ENCODE data around the gene U2SURP. TPM values are rescaled to one million over a fixed set of nuclear protein-coding genes. Genes with fewer than 3 reads are reported as not detected.

U2SURP gene
- total RNA-seq (107 TPM), polyA plus RNA-seq (79.7 TPM)
- long read RNA-seq, donor 1, partial matches to known transcripts: 0 of 2 reads
- long read RNA-seq, donor 1, other reads (novel, unspliced or antisense): 0 of 2 reads
- long read RNA-seq, donor 2, full-length matches to known transcripts: 30 of 50 reads
- long read RNA-seq, donor 2, partial matches to known transcripts: 20 of 50 reads
- long read RNA-seq, donor 2, other reads (novel, unspliced or antisense): 0 of 50 reads
- long read RNA-seq, donor 3, transcript U2SURP-215 (6 exons, 588 nt): major isoform, 33 of 57 reads
- long read RNA-seq, donor 3, transcript U2SURP-201 (12 exons, 1,580 nt): minor isoform, 5 of 57 reads
- long read RNA-seq, donor 3, partial matches to known transcripts: 18 of 57 reads
- long read RNA-seq, donor 3, other reads (novel, unspliced or antisense): 0 of 57 reads
- long read RNA-seq, donor 4, partial matches to known transcripts: 11 of 17 reads
- long read RNA-seq, donor 4, other reads (novel, unspliced or antisense): 0 of 17 reads
- long read RNA-seq, donor 5, full-length matches to known transcripts: 36 of 111 reads
- long read RNA-seq, donor 5, partial matches to known transcripts: 75 of 111 reads
- long read RNA-seq, donor 5, other reads (novel, unspliced or antisense): 0 of 111 reads
- long read RNA-seq, donor 6, full-length matches to known transcripts: 13 of 13 reads
- long read RNA-seq, donor 6, partial matches to known transcripts: 0 of 13 reads
- long read RNA-seq, donor 6, other reads (novel, unspliced or antisense): 0 of 13 reads
- long read RNA-seq, donor 7, transcript U2SURP-215 (6 exons, 588 nt): major isoform, 13 of 42 reads
- long read RNA-seq, donor 7, partial matches to known transcripts: 27 of 42 reads
- long read RNA-seq, donor 7, other reads (novel, unspliced or antisense): 0 of 42 reads
- long read RNA-seq, donor 8, transcript U2SURP-215 (6 exons, 588 nt): major isoform, 5 of 5 reads
- long read RNA-seq, donor 8, partial matches to known transcripts: 0 of 5 reads
- long read RNA-seq, donor 8, other reads (novel, unspliced or antisense): 0 of 5 reads
- long read RNA-seq, donor 9, full-length matches to known transcripts: 12 of 18 reads
- long read RNA-seq, donor 9, partial matches to known transcripts: 6 of 18 reads
- long read RNA-seq, donor 9, other reads (novel, unspliced or antisense): 0 of 18 reads
- long read RNA-seq, donor 10, full-length matches to known transcripts: 26 of 31 reads
- long read RNA-seq, donor 10, partial matches to known transcripts: 5 of 31 reads
- long read RNA-seq, donor 10, other reads (novel, unspliced or antisense): 0 of 31 reads

DNA sequence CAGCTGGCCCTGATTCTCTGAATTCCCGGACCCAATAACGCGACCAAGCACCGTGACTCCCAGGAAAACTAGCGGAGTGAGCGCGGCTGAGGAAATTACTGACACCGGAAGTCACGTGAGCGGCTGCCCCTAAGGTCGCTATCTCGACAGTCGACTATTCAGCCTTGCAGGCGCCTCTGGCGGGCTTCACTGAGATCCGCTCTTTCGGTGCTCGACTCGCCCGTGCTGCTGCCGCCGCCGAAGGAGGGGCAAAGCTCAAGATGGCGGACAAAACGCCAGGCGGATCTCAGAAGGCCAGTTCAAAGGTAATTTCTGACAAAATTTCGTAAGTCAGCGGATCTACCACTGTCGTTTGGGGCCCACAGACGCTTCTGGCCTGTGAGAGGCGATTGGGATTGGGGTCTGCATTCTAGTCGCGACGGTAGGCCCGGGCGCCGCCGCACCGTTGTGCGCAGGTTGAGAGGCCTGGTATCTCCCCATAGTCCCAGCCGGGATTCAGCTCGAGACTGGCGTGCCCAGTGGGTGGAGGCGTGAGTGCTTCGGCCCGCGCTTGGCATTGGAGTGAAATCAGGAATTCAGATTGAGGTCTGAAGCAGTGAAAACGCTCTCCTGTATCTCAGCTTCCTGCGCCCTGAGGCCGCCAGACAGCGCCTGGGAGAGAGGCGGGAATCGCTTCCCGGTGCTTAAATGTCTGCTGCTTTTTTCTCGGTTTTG, at the start of gene U2SURP:
Gene U2SURP, plus strand, starts transcription at position 202 of the 714 bp plus-strand sequence. Its CDS starts 59 bp downstream, at position 261.
- Histone ChIP-seq H3K4me3 (ENCODE audit: low read length in 2 of 2) (peak within 1 kb of the TSS; percentile 82 to 98), H3K9me3 (ENCODE audit: control insufficient read depth in 2 of 2, insufficient read depth in 1 of 2, low read length in 1 of 2) (no peaks in the 10 kb centered on the region), H3K4me1 (ENCODE audit: control insufficient read depth in 2 of 2, insufficient read depth in 2 of 2, low read length in 2 of 2) (peaks cover 8 to 11% of the 10 kb centered on the region in 2 donors), H3K27ac (ENCODE audit: low read depth in 1 of 2, low read length in 1 of 2) (peak within 1 kb of the TSS; percentile 92), H3K36me3 (ENCODE audit: control insufficient read depth in 2 of 2, insufficient read depth in 2 of 2, low read length in 1 of 2) (no peaks in the 10 kb centered on the region), H3K27me3 (ENCODE audit: control insufficient read depth in 2 of 2, insufficient read depth in 1 of 2, low read length in 1 of 2) (no peaks in the 10 kb centered on the region)
- WGBS: under 1% methylated on average over 55 of the region's 55 CpGs
- peak; percentile 89 to 98 (median 94) for DNase-seq (ENCODE audit: low read depth in 6 of 9, low spot score in 9 of 9)

DNA sequence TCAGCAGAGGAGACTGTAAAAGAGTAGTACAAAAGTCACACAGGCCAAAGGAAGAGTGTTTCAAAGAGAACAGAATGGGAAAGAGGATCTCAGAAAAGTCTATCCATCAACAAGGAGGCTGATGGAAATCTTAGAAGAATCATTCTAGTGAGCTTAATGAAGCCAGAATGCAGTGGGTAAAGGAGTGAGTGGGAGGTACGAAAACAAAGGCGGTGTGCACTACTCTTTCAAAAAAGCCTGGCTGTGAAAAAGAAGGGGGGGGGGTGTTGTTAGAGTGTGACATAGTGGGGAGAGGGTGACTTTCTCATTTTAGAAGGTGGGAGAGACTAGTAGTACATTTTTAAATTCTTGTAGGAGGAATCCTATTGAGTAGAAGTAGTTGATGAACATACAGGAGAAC, 49.6 kb upstream of the U2SURP start:
- WGBS: 95% methylated on average over 2 of the region's 2 CpGs
- H3K36me3 ChIP-seq (ENCODE audit: control insufficient read depth in 2 of 2, insufficient read depth in 2 of 2, low read length in 1 of 2): no peaks in the 10 kb centered on the region
- H3K9me3 ChIP-seq (ENCODE audit: control insufficient read depth in 2 of 2, insufficient read depth in 1 of 2, low read length in 1 of 2): no peaks in the 10 kb centered on the region
- no peak for DNase-seq (ENCODE audit: low read depth in 6 of 9, low spot score in 9 of 9)
- peaks cover 12 to 48% of the 10 kb centered on the region in 2 donors for H3K27me3 ChIP-seq (ENCODE audit: control insufficient read depth in 2 of 2, insufficient read depth in 1 of 2, low read length in 1 of 2)
- no peaks in the 10 kb centered on the region for H3K4me1 ChIP-seq (ENCODE audit: control insufficient read depth in 2 of 2, insufficient read depth in 2 of 2, low read length in 2 of 2)
- no peak overlapping the region for H3K27ac ChIP-seq (ENCODE audit: low read depth in 1 of 2, low read length in 1 of 2)
- H3K4me3 ChIP-seq (ENCODE audit: low read length in 2 of 2): no peak overlapping the region

DNA sequence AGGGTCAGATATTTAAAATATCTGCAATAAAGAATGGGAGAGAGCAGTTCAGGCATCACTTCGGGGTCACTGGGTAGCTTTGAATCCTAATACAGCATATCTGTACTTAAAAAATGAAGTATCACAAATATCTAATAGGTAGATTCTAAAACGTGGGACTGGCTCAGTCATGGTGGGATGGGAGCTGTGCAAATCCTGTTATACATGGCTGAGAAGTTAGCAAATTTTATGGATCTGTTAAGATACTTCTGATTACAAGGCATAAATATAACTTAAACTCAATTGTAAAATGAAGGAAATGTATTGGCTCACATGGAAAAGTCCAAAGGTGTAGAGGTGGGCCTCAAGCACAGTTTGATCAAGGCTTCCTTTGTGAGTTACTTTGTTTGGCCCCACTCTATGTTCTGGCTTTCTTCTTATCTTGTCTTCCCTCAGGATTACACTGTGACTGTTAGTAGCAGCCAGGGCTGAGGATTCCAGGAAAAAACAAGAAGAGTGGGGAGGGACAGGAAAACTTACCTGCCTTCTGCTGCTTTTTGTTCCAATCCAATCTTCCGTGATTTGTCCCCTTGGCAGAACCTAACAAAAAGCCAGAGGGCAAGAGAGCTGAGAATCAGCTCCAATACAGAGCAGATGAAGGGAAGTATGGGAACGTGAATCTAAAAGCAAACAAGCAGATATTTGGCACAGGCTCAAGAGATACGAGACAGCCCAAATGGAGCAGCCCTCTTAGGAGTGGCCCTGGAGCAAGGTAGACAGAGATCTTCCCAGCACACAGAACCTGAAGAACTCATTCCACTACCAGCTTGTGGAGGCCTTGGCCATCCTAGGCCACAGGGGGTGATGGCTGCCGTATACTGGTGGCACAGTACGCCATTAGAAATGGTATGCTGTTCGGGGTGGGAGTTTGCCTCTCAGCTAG, 48.8 kb upstream of the U2SURP start:
- WGBS: 95% methylated on average over 8 of the region's 8 CpGs
- Histone ChIP-seq H3K4me1 (ENCODE audit: control insufficient read depth in 2 of 2, insufficient read depth in 2 of 2, low read length in 2 of 2) (no peaks in the 10 kb centered on the region), H3K4me3 (ENCODE audit: low read length in 2 of 2) (no peak overlapping the region), H3K9me3 (ENCODE audit: control insufficient read depth in 2 of 2, insufficient read depth in 1 of 2, low read length in 1 of 2) (no peaks in the 10 kb centered on the region), H3K27ac (ENCODE audit: low read depth in 1 of 2, low read length in 1 of 2) (no peak overlapping the region), H3K27me3 (ENCODE audit: control insufficient read depth in 2 of 2, insufficient read depth in 1 of 2, low read length in 1 of 2) (peaks cover 5 to 46% of the 10 kb centered on the region in 2 donors), H3K36me3 (ENCODE audit: control insufficient read depth in 2 of 2, insufficient read depth in 2 of 2, low read length in 1 of 2) (no peaks in the 10 kb centered on the region)
- no peak for DNase-seq (ENCODE audit: low read depth in 6 of 9, low spot score in 9 of 9)

DNA sequence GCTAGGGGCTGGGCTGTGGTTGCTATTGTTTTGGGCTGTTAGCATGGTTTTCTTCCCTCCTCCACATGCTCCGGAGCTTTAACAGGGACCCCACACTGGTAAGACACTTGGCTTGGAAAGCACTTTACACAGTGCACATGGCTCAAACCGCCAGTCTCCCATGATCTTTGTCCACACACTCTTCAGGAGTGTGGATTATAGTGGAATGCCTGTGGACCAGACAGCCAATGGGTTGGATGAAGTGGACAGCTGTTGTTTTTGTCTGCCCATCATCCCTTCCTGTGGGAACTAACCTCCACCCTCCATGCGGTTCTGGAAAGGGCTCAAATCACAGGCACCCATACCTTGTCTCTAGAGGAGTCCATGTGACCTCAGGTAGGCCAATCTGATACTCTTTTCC, 47.9 kb upstream of the U2SURP start:
- H3K27me3 ChIP-seq (ENCODE audit: control insufficient read depth in 2 of 2, insufficient read depth in 1 of 2, low read length in 1 of 2): peaks cover 0 to 42% of the 10 kb centered on the region in 2 donors
- H3K4me1 ChIP-seq (ENCODE audit: control insufficient read depth in 2 of 2, insufficient read depth in 2 of 2, low read length in 2 of 2): no peaks in the 10 kb centered on the region
- no peaks in the 10 kb centered on the region for H3K36me3 ChIP-seq (ENCODE audit: control insufficient read depth in 2 of 2, insufficient read depth in 2 of 2, low read length in 1 of 2)
- H3K4me3 ChIP-seq (ENCODE audit: low read length in 2 of 2): no peak overlapping the region
- no peak overlapping the region for H3K27ac ChIP-seq (ENCODE audit: low read depth in 1 of 2, low read length in 1 of 2)
- DNase-seq (ENCODE audit: low read depth in 6 of 9, low spot score in 9 of 9): no peak
- H3K9me3 ChIP-seq (ENCODE audit: control insufficient read depth in 2 of 2, insufficient read depth in 1 of 2, low read length in 1 of 2): no peaks in the 10 kb centered on the region
- WGBS: 95% methylated on average over 3 of the region's 3 CpGs

DNA sequence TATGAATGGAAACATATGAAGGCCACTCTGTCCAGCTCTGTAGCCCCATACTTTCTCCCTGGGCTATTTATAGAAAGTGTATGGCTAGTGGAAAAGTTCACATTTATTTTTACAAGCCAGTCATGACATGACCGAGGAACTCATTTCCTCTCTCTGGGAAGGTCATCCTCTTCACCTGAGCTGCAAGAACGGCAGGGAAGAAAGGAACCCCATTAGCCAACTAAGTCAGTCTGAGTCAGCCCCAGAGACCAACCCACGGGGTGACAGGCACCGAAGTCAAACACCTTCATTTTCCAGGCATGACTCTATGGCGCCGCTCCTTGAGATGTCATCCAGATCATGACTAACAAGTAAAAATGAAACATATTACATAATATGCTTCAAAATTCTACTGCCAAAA, 42.7 kb upstream of the U2SURP start:
- Histone ChIP-seq H3K4me1 (ENCODE audit: control insufficient read depth in 2 of 2, insufficient read depth in 2 of 2, low read length in 2 of 2) (peaks cover 2 to 6% of the 10 kb centered on the region in 2 donors), H3K27ac (ENCODE audit: low read depth in 1 of 2, low read length in 1 of 2) (no peak overlapping the region), H3K36me3 (ENCODE audit: control insufficient read depth in 2 of 2, insufficient read depth in 2 of 2, low read length in 1 of 2) (no peaks in the 10 kb centered on the region), H3K9me3 (ENCODE audit: control insufficient read depth in 2 of 2, insufficient read depth in 1 of 2, low read length in 1 of 2) (peaks cover 3 to 10% of the 10 kb centered on the region in 2 donors), H3K4me3 (ENCODE audit: low read length in 2 of 2) (no peak overlapping the region), H3K27me3 (ENCODE audit: control insufficient read depth in 2 of 2, insufficient read depth in 1 of 2, low read length in 1 of 2) (peaks cover 34 to 69% of the 10 kb centered on the region in 2 donors)
- 87% methylated on average over 6 of the region's 6 CpGs for WGBS
- no peak for DNase-seq (ENCODE audit: low read depth in 6 of 9, low spot score in 9 of 9)

DNA sequence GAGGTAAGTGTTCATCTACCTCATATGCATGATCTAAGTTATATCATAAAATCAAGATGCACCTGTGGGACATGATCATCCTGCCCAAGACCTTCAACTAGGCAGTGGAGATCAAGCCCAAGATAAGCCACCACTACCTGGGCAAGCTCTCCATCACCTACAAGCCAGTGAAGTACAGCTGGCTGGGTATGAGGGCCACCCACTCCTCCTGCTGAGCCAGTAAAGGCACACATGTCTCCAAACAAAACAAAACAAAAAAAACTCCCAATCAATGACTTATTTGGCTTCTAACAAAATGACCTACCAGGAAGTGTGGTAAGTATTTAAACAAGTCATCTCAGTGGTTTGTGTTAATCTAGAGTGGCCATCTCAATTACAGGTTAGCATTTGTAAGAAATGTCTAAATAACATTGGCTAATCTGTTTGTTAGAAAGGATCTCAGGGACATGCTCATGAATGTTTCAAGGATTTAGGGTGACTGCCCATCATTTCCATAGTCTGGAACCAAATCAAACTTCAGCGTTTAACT, 41.0 kb upstream of the U2SURP start:
- H3K4me3 ChIP-seq (ENCODE audit: low read length in 2 of 2): no peak overlapping the region
- DNase-seq (ENCODE audit: low read depth in 6 of 9, low spot score in 9 of 9): no peak
- no peaks in the 10 kb centered on the region for H3K36me3 ChIP-seq (ENCODE audit: control insufficient read depth in 2 of 2, insufficient read depth in 2 of 2, low read length in 1 of 2)
- peaks cover 3 to 10% of the 10 kb centered on the region in 2 donors for H3K9me3 ChIP-seq (ENCODE audit: control insufficient read depth in 2 of 2, insufficient read depth in 1 of 2, low read length in 1 of 2)
- H3K27me3 ChIP-seq (ENCODE audit: control insufficient read depth in 2 of 2, insufficient read depth in 1 of 2, low read length in 1 of 2): peaks cover 51 to 84% of the 10 kb centered on the region in 2 donors
- H3K4me1 ChIP-seq (ENCODE audit: control insufficient read depth in 2 of 2, insufficient read depth in 2 of 2, low read length in 2 of 2): peaks cover 6% of the 10 kb centered on the region in 2 donors
- no peak overlapping the region for H3K27ac ChIP-seq (ENCODE audit: low read depth in 1 of 2, low read length in 1 of 2)
- 92% methylated on average over 1 of the region's 1 CpG for WGBS

DNA sequence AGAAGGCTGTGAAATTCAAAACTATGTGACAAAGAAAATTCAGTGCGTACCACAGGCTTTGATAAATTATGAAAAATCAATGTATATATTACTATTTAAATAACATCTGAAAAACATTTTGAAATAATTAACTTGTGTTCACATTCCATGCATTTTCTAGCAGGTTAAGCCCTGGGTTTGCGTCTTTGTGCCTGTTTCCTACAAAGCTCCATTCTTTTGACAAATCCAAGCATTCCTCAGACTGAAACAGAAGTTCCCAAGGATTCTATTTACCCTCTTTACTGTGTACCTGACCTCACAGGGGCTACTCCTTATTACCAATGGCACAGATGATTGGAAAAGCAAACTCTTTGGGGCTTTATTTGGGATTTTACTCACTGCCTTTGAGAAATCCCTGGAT, 39.8 kb upstream of the U2SURP start:
- peaks cover 6% of the 10 kb centered on the region in 2 donors for H3K4me1 ChIP-seq (ENCODE audit: control insufficient read depth in 2 of 2, insufficient read depth in 2 of 2, low read length in 2 of 2)
- H3K27me3 ChIP-seq (ENCODE audit: control insufficient read depth in 2 of 2, insufficient read depth in 1 of 2, low read length in 1 of 2): peaks cover 53 to 91% of the 10 kb centered on the region in 2 donors
- H3K36me3 ChIP-seq (ENCODE audit: control insufficient read depth in 2 of 2, insufficient read depth in 2 of 2, low read length in 1 of 2): no peaks in the 10 kb centered on the region
- H3K9me3 ChIP-seq (ENCODE audit: control insufficient read depth in 2 of 2, insufficient read depth in 1 of 2, low read length in 1 of 2): peaks cover 3 to 10% of the 10 kb centered on the region in 2 donors
- no peak overlapping the region for H3K4me3 ChIP-seq (ENCODE audit: low read length in 2 of 2)
- no peak overlapping the region for H3K27ac ChIP-seq (ENCODE audit: low read depth in 1 of 2, low read length in 1 of 2)
- 96% methylated on average over 2 of the region's 2 CpGs for WGBS
- no peak for DNase-seq (ENCODE audit: low read depth in 6 of 9, low spot score in 9 of 9)

All from thymus (tissue), 14 donors.